Measurements from ENCODE around the gene NCAPH2.
A peak's percentile ranks its signal among the peaks of the same experiment; 100 is the strongest.

Gene NCAPH2

DNA sequence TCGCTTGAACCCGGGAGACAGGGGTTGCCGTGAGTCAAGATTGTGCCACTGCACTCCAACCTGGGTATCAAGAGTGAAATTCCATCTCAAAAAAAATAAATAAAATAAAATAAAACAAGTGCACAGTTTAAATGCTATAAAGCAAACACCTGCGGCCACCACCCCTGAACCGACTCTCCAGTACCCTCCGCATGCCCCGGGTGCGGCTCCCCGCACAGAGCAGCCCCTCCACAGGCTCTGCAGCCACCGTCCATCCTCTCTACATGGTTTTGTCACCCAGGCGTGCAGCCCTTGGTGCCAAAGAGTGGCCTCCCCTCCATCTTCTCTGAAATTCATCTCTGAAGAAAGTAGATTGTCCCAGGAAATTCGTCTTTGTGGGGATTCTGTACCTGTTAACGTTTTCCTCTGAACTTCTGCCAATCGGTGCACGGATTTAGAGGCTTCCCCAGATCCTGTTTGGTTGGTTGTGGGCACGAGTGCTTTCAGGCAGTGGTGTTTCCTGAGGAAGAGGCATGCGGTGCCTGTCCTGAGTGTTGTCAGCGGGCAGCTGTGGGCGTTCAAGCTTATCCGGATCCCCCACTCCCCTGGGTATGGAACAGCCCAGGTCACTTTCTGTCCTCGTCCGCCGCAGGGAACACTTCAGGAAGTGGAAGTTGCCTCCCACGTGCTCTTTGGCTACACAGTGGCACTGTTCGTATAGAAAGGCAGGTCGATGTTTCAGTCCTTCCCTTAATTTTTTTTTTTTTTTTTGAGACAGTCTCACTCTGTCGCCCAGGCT, 17.3 kb upstream of the NCAPH2 start:
- DNase-seq, result no peak

DNA sequence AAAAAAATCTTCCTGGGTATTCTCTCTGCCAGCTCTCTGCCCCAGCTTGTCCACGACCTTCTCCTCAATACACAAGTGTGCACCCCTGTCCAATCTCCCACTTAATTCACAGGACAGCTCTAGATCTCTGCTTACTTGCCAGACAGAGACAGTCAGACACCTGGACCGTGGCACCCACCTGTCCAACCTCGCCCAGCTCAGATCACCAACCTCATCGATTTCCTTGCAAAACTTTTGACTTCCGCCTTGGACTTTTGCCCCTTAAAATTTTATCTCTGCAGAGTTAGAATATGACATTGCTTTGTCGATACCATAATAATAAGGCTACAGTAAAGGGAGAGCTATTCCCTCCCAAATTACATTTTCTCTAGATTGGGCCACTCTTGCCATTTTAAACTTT, 10.9 kb upstream of the NCAPH2 start:
- DNase-seq, result no peak

DNA sequence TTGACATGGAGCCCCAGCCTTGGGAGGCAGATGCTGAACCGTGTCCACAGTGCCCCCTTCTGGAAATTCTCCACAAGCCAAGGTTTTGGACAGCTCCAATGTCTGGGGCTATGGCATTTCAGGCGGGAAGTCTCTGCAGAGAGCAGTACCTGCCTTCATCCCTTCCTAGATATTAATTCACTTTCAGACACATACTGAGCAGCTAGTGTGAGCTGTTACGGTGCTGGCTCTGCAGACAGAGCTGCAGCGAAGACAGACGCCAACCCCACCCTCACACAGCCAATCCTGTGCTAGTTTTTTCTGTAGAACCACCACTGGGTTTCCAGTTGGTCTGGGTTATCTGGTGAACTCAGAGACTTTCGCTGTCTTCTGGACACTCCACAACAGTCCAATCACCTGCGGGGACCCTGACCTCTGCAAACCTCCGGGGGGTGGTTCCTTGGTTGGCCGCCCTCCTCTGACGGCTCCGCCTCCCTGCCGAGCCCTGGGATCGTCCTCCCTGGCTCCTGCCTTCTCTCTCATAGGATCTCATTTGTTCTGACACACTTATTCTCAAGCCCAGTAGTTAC, 9.6 kb upstream of the NCAPH2 start:
- DNase-seq, result peak; percentile 48

DNA sequence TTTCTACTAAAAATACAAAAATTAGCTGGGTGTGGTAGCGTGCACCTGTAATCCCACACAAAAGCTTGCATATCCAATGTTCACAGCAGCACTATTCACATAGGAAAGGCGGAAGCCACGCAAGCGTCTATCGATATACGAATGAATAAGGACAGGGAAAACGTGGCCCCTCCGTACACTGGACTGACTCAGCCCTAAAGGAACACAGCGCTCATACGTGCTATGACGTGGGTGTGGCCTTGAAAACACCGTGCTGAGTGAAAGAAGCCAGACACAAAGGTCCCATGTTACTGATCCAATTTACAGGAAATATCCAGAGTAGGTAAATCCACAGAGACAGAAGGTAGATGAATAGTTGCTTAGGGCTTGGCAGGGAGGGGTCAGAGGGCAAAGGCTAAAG, 7.6 kb upstream of the NCAPH2 start:
- DNase-seq, result no peak

DNA sequence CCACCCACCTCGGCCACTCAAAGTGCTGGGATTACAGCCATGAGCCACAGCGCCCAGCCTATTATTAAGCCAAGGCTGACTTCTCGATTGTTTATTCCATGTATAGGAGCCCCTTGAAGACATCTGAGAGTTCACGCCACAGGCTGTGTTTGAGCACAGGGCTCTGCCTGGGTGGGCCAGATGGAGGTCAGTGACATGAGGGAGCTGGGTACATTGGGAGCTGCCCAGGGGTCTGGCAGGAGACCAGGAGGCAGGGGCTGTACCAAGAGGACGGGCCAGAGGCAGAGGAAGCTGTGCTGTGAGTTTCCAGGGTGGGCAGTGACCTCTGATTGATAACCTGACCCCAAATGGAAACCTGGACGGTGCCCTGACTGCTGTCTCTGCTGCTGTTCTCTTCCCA, 5.9 kb upstream of the NCAPH2 start:
- DNase-seq, result no peak

DNA sequence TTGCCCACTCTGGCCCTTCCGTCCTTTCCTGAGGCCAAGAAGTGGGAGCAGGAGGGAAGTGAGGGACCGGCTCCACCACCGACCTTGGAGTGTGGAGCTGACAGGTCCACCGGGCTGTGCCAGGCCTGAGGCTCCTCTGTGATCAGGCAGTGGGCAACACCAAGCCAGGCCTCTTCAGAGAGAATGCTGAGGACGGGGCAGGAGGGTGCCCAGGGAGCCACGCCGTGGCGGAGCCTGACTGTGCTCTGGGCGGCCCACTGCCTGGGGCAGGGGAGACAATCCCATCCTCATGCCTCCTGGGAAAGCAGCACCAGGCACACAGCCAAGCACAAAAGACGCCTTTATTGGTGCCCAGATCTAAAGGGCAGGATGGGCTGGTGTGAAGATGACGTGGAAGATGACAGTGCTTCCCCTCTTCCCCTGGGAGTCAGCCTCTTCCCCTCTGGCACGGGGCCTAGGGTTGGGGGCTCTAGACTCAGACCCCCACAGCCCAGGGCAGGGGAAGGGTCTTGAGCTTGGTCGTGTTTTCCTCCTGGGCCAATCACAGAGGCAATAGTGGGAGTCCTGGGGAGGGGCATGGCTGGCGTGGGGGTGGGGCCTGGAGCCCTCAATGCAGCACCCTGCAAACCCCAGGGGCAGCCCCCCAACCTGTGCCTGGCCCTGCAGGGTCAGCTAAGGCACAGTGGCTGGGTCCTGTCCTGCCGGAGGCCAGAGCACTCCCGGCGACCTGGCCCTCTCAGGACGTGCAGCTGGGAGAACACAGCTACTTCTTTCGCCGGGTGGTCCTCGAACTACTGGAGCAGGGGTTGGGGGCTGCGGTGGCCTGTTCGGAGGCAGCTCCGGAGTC, 5.2 kb upstream of the NCAPH2 start:
- DNase-seq, result no peak

DNA sequence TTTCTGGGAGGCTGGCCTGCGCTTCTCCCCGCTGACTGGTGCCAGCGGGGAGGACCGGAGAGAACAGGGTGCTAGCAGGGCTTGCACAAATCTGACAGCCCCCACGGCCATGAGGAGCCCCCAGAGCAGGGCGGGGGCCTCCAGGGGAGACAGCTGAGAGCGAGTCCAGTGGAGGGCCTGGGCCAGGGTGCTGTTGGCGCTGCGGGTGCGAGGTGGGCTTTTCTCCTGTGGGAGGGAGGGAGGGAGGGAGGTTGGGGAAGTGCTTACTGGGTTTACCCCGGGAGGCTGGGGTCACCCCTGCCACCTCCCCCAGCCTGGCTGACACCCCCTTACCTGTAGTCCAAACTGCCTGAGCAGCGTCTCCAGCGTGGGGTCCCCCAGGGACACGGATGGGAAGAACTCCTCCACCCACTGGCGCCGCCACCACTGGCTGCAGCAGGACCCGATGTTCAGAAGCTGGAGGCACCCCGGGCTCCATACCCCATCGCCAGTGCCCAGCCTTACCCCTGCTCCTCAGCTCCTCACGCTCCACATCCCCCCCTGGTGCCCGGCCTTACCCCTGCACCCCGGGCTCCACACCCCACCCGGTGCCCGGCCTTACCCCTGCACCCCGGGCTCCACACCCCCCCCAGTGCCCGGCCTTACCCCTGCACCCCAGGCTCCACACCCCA, 4.4 kb upstream of the NCAPH2 start:
- no peak for DNase-seq

DNA sequence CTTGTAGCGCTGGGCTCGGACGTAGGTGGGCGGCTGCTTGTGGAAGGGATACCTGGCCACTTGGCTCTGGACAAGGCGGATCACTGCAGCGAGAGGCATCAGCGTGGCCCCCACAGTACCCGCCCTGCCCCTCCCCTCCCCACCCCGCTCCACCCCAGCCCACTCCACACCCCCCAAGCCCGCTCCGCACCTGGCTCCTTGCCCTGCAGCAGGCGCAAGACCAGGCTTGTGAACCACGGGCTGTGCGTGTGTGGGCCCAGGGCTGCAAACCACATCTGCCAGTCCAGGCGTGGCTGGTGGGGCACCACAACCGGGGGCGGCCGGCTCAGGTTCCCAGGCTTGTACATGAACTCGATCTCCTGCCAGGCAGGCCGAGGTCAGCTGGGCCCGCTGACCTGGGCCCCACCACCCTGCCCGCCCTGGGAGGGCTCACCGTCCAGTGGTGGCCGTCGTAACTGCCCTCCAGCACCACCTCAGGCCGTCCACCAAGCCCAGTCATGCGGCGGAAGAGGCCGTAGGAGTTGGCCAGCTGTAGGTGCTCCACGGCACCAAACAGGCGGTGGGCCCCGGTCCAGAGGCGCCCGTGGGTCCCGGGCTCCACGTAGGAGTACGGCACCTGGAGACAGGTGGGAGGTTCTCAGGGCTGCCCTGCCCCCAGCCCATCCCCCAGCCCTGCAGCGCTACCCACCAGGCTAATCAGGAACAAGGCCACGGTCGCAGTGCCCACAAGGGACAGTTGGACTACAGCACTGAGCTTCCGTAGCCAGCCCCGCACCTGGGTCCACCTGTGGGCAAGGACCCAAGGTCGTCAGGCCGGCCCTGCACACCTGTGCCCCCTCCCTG, 3.4 kb upstream of the NCAPH2 start:
- DNase-seq, result no peak

DNA sequence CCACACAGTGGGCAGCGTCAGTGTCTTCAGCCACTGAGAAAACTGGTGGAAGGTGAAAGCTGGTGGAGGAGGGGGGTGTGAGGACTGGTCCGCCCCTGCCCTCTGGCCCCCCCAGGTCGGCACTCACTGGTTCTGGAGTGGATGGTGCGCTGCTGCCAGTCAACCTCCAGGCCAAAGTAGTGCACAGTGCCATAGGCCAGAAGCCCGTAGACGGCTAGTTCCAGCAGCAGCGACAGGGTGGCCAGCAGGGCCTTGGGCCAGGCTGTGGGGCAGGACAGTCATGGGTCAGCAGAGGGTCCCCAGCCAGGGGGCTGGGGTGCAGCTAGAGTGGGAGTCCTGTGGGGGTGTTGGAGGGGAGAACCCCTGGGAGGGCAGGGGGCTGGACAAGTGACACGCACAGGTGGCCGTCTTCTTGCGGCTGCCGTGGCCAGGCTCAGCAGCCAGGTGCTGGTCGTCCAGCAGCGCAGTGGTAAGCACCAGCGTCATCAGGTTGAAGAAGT, 2.7 kb upstream of the NCAPH2 start:
- DNase-seq, result no peak

DNA sequence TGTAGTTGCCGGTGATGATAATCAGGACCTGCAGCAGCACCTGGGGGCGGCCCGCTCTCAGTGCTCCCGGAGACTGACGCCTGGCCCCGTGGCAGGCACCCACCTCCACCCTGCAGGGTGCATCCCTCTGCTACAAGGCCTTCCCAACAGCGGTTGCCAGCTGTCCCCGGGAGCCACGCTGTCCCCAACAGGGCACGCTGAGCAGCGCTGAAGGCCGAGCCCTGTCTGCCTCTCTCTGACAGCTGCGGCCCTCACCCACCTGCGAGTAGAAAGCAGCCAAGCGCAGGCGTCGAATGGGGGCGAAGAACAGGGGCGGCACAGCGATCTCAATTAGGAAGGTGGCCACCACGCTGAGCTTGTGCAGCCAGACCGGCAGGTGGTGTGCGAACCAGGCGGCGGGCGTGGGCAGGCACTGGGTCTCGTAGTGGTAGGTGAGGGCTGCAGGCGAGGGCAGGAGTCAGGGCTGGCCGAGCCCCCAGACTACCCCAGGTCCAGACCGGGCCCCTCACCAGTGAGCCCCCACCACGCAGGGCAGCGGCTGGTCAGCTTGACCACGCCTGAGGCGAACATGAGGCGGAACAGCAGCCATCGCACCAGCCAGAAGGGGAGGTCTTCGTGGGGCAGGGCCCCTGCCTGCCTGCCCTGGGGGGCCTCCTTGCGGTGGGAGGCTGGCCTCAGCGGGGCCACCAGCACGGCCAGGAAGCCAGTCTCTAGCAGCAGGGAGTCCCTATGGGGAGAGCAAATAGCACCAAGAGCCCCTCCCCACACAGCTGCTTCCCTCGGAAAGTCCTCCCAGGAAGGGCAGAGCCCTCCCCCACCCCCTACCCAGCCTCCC, 2.0 kb upstream of the NCAPH2 start:
- no peak for DNase-seq

DNA sequence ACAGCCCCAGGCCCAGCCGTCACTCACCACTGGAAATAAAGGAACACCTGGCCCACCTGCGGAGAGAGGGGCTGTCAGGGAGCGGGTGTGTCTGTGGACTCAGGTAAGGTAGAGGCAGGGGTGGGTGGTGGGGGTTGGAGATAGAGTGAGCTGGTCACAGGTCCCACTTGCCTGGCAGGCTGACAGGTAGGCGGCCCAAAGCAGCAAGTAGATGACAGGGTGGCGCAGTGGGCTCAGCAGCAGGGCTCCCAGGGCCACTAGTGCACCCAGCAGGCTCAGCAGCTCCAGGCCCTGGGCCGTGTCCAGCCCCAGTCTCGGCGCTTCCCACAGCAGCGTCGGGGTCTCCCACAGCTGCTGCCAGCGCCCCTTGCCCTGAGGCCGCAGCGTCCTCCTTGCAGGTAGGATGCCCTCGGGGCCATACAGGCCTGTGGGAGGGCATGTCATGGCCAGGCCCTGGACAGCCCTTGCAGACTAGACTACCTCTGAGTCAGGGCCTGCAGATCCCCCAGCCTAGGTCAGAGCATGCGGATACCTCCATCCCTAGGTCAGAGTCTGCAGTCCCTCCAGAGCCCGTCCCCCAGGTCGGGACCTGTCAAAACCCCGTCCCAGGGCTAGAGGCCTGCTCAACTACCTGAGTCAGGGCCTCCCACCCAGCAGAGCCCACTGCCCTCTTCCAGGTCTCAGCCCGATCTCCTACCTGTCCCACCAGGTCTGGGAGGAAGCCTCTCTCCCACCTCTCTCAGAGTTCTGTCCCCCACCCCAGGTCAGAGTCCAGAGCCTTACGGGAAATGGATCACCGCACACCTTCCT, 1.2 kb upstream of the NCAPH2 start:
- DNase-seq, result no peak

DNA sequence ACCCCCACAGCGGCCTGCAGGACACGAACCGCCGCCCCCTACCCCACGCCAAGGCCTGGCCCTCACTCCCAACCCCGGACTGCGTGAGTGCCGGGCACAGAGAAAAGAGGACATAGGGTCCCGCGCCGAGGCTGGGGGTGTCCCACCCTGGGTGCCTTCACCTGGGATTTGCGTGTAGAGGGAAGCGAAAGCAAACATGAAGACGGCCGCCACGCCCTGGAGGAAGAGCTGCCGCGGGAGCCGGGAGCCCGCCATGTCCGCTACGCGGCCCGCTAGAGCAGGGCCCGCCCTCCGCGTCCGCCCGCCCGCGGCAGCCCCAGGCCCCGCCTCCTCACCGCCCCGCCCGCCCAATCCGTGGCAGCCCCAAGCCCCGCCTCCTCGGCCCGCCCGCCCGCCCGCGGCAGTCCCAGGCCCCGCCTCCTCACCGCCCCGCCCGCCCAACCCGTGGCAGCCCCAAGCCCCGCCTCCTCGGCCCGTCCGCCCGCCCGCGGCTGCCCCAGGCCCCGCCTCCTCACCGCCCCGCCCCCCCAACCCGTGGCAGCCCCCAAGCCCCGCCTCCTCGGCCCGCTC, 518 bp upstream of the NCAPH2 start, which contains the start of gene LMF2:
TSS of gene LMF2 (minus strand) at position 282 of the 570 bp plus-strand sequence. CDS start at position 255, 27 bp downstream.
- peak; percentile 100 for DNase-seq

DNA sequence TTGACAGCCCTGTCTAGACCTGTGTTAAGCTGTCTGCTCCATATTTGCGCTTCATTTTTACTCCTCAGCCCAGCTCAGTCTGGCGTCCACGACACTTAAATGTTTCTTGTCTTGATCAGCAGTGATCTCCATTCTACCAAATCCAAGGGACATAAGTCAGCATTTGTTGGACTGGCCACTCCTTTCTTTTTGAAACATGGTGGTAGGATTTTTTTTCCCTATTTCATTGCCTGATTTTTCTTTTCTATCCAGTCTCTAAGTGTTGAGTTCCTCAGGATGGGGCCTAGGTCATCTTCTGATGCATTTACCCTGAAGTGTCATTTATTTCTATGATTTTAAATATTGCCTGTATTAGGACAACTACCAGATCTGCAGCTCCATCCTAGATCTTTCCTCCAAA, 873 bp downstream of the NCAPH2 start:
- no peak for DNase-seq

DNA sequence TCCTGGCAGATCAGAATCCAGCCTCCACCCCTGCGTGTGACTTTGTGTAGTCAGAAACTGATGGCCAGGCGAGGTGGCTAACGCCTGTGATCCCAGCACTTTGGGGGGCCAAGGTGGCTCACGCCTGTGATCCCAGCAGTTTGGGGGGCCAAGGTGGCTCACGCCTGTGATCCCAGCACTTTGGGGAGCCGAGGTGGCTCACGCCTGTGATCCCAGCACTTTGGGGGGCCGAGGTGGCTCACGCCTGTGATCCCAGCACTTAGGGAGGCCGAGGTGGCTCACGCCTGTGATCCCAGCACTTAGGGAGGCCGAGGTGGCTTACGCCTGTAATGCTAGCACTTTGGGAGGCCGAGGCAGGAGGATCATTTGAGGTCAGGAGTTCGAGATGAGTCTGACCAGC, 5.2 kb downstream of the NCAPH2 start:
- no peak for DNase-seq

DNA sequence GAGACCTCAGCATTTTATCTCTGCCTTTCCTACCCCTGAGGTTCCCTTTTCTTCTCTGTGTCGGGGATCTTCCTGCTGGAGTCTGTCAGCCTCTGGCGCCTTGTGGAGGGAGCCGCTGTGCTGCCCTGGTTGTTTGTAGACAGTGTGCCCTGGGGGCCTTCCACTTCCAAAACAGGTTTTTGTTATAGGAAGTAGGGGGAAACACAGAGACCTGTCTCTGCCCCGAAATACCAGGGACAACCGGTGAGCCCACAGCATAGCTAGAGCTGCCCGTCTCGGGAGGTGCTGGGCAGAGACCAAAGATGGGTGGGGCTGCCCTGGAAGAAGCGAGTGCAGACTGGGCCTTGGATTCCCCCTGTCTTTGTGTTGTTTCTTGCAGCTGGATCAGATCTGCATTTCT, 8.0 kb downstream of the NCAPH2 start:
- no peak for DNase-seq

DNA sequence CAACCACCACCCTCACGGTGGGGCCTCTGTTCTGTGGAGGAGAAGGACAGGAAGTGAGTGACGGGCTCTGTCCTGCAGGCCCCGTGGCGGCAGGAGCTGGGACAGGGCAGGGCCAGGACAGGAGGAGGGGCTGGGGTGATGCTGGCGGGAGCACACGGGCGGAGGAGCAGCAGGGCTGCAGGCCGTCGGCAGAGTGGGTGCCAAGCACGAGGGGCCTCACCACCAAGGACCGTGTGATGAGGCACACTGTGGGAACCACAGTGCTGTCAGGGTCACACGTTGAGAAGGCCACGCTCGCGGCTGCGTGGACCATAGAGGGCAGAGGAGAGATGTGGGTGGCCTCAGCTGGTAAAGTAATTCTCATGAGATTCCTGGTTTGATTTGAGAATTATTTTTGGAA, 8.9 kb downstream of the NCAPH2 start:
- DNase-seq, result no peak

DNA sequence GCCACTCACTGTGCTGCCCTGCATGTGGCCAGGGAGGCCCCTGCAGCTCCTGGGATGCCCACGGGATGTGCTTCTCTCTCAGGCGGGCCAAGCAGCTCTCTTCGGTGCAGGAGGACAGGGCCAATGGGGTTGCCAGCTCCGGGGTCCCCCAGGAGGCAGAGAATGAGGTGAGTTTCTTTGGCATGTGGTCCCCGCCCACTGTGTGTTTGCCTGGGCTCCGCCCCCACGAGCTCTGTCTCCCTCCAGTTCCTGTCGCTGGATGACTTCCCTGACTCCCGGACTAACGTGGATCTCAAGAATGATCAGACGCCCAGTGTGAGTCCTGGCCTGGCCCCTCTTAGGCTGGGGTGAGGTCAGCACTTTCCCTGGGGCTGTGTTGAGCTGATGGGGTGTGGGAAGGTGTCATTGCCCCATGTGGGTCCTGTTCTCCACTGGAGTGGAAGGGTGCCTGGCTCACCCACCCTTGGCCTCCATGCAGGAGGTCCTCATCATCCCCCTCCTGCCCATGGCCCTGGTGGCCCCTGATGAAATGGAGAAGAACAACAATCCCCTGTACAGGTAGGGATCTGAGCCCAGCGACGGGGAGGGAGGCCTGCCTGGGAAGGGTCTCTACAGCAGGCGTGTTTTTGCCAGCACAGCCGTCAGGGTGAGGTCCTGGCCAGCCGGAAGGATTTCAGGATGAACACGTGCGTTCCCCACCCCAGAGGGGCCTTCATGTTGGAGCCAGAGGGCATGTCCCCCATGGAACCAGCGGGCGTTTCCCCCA, 9.7 kb downstream of the NCAPH2 start:
- no peak for DNase-seq

DNA sequence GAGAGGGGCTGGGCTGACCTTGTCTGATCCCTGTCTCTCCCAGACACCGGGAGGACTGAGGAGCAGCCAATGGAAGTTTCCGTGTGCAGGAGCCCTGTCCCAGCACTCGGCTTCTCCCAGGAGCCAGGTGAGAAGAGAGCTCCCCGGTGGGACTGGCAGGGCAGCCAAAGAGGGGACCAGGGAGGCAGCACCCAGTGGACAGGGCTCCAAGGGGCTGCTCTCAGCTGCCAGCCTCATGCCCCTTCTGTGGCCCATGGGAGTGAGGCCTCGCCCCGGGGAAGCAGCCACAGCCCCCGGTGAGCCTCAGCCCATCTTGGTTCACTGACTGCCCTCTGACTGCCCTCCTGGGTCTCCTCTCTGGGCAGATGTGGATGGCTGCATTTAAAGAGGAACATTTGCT, 10.6 kb downstream of the NCAPH2 start:
- no peak for DNase-seq

DNA sequence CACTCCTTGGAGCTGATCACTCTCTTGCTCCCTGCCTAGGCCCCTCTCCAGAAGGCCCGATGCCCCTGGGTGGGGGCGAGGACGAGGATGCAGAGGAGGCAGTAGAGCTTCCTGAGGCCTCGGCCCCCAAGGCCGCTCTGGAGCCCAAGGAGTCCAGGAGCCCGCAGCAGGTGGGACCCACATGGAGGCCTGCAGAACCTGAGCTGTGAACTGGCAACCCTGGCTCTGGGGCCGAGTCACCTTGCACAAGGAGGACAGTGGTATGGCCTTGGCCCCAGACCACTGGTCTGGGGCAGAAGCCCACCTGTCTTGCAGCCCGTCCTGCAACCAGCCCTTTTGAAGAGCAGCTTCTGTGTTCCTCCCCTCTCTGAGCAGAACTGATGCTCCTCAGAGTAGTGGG, 11.1 kb downstream of the NCAPH2 start:
- DNase-seq, result no peak

All from effector CD8-positive, alpha-beta T cell (primary cell).